Mesendoderm (in vitro differentiated cells): Measurements from ENCODE around the gene ANKMY1.

Experiments
- DNase-seq: peaks from one replicate; pipeline ENCODE4 v3.0.0; 2013
- H2AK5ac ChIP-seq: 2 replicates; pipeline ENCODE4 v1.6.1; 2013; ENCODE audit warnings: low read length, inconsistent platforms
- H2BK120ac ChIP-seq: 2 replicates; pipeline ENCODE4 v1.6.1; 2013; ENCODE audit warnings: low read depth, mild to moderate bottlenecking, low read length, moderate library complexity, mixed read lengths
- H2BK15ac ChIP-seq: replicated peaks from 2 replicates; pipeline ENCODE4 v1.6.1; 2013; ENCODE audit warnings: low read depth, mild to moderate bottlenecking, moderate library complexity
- H2BK5ac ChIP-seq: 2 replicates; pipeline ENCODE4 v1.6.1; 2013; ENCODE audit warnings: low read length, inconsistent platforms
- H3K18ac ChIP-seq: 2 replicates; pipeline ENCODE4 v1.6.1; 2013; ENCODE audit warnings: mild to moderate bottlenecking, low read length, mixed read lengths
- H3K23ac ChIP-seq: one replicate; pipeline ENCODE4 v1.6.1; 2013; ENCODE audit warnings: low read length
- H3K27ac ChIP-seq: 2 replicates; pipeline ENCODE4 v1.5.1; 2013; ENCODE audit warnings: low read depth, mild to moderate bottlenecking, inconsistent platforms, low read length, moderate library complexity
- H3K27me3 ChIP-seq: 2 replicates; pipeline ENCODE4 v1.6.1; 2013; ENCODE audit warnings: low read length, control low read depth, mild to moderate bottlenecking, inconsistent platforms; ENCODE audit not compliant: insufficient read depth, poor library complexity
- H3K36me3 ChIP-seq: 2 replicates; pipeline ENCODE4 v1.6.1; 2013; ENCODE audit warnings: low read length, inconsistent platforms; ENCODE audit not compliant: control insufficient read depth, insufficient read depth
- H3K4ac ChIP-seq: one replicate; pipeline ENCODE4 v1.6.1; 2013; ENCODE audit warnings: low read depth, mild to moderate bottlenecking, low read length, moderate library complexity
- H3K4me1 ChIP-seq: 2 replicates; pipeline ENCODE4 v1.6.1; 2013; ENCODE audit warnings: low read depth, low read length, inconsistent platforms; ENCODE audit not compliant: control insufficient read depth
- H3K4me2 ChIP-seq: 2 replicates; pipeline ENCODE4 v1.6.1; 2013; ENCODE audit warnings: low read length
- H3K4me3 ChIP-seq: 2 replicates; pipeline ENCODE4 v1.5.1; 2013; ENCODE audit warnings: mild to moderate bottlenecking, low read length
- H3K56ac ChIP-seq: one replicate; pipeline ENCODE4 v1.6.1; 2013; ENCODE audit warnings: low read length
- H3K79me1 ChIP-seq: 2 replicates; pipeline ENCODE4 v1.6.1; 2013; ENCODE audit warnings: low read length, inconsistent platforms
- H3K79me2 ChIP-seq: 2 replicates; pipeline ENCODE4 v1.6.1; 2013; ENCODE audit warnings: mild to moderate bottlenecking, low read length; ENCODE audit not compliant: control insufficient read depth, insufficient read depth
- H3K9ac ChIP-seq: 2 replicates; pipeline ENCODE4 v1.6.1; 2013; ENCODE audit warnings: low read length, inconsistent platforms
- H4K5ac ChIP-seq: one replicate; pipeline ENCODE4 v1.6.1; 2013; ENCODE audit warnings: low read length
- H4K8ac ChIP-seq: one replicate; pipeline ENCODE4 v1.6.1; 2013; ENCODE audit warnings: low read depth, mild to moderate bottlenecking, control low read depth, low read length, moderate library complexity
- WGBS: extraction: QIAGEN DNeasy Blood & Tissue Kit; methylation state at CpG from one replicate; pipeline ENCODE4 v1.1.7; 2013; ENCODE audit warnings: low lambda C conversion rate, missing lambda C conversion rate; ENCODE audit not compliant: insufficient coverage; ENCODE audit errors: extremely low coverage; 5-methylcytosine and 5-hydroxymethylcytosine counted together

ANKMY1 gene

DNA sequence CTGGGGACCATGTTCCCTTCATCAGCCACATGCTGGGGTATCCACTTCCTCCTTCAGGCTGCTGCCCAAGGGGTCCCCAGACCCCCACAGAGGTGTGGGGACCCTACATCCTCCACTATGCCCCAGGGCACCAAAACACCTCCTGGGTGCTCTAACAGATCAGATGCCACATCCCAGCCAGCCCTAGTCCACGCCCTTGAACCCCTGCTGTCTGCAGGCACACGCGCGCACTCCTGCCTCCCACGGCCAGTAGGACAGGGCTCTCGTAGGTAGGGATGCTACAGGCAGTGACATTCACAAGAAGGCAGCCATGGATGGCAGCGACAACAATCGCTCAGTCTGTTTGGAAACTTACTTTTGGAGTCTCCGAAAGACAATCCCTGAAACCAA, 125.4 kb downstream of the ANKMY1 start:
- Histone ChIP-seq H3K27me3 (peaks cover 4% of the 10 kb centered on the region), H3K79me1 (no peaks in the 10 kb centered on the region), H3K9ac (no peak overlapping the region), H3K4ac (no peak overlapping the region), H4K5ac (no peak overlapping the region), H3K18ac (no peak overlapping the region), H3K4me1 (peaks cover 1% of the 10 kb centered on the region), H3K27ac (no peak overlapping the region), H3K36me3 (no peaks in the 10 kb centered on the region), H3K56ac (no peak overlapping the region), H3K4me2 (no peak overlapping the region), H2BK120ac (no peak overlapping the region), H4K8ac (no peak overlapping the region), H3K79me2 (no peaks in the 10 kb centered on the region), H3K4me3 (no peak overlapping the region), H2BK5ac (no peak overlapping the region), H2AK5ac (no peak overlapping the region), H3K23ac (no peak overlapping the region), H2BK15ac (no peak overlapping the region)
- WGBS = no CpG with 5 or more reads among the region's 9 CpGs
- no peak for DNase-seq

DNA sequence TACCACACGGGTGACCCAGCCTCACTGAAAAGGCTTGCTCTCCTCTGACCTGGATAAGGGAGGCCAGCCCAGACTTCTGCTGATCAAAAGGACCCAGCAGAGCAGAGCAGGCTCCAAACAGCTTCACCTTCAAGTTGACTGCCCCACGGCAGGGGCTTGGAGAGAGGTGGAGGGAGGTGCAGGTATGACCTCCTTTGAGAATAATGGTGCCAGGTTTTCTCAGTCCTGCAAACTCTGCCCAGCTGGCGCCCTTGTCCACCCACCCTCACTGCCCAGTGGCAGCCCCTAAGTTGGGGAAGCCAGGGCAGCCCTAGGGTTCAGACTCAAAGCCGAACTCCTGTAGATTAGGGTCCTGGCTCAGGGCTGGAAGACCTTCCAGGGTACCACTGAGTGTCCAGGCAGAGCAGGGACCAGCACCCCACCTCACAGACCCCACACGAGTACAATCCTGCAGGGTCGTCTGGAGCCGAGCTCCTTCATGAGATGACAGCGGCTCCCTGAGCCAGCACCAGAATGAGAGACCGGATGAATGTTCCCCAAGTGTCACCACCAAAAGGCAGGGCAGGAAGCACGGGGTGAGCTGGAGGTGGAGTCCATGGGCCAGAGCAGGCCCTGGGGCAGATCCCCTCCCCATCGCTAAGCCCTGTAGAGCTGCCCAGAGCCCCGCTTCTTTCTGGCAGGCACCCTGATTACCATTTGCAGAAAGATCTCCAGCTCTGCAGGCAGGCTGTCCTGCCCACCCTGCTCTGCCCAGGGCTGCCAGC, 125.9 kb downstream of the ANKMY1 start:
- no peaks in the 10 kb centered on the region for H3K36me3 ChIP-seq
- H3K4me3 ChIP-seq = no peak overlapping the region
- WGBS = no CpG with 5 or more reads among the region's 12 CpGs
- H4K5ac ChIP-seq = no peak overlapping the region
- H3K56ac ChIP-seq = no peak overlapping the region
- no peak overlapping the region for H2BK15ac ChIP-seq
- no peaks in the 10 kb centered on the region for H3K79me2 ChIP-seq
- no peak for DNase-seq
- H3K23ac ChIP-seq = no peak overlapping the region
- H3K27ac ChIP-seq = no peak overlapping the region
- no peaks in the 10 kb centered on the region for H3K79me1 ChIP-seq
- no peaks in the 10 kb centered on the region for H3K4me1 ChIP-seq
- no peak overlapping the region for H3K18ac ChIP-seq
- peaks cover under 1% of the 10 kb centered on the region for H3K27me3 ChIP-seq
- H2AK5ac ChIP-seq = no peak overlapping the region
- H2BK5ac ChIP-seq = no peak overlapping the region
- H3K4me2 ChIP-seq = no peak overlapping the region
- H3K4ac ChIP-seq = no peak overlapping the region
- no peak overlapping the region for H4K8ac ChIP-seq
- H3K9ac ChIP-seq = no peak overlapping the region
- H2BK120ac ChIP-seq = no peak overlapping the region

- no CpG with 5 or more reads among the region's 3 CpGs for WGBS
- H3K18ac ChIP-seq = no peak overlapping the region
Observed at GRCh38 chr2:240431271-240431660, 126.5 kb downstream of the ANKMY1 start.

DNA sequence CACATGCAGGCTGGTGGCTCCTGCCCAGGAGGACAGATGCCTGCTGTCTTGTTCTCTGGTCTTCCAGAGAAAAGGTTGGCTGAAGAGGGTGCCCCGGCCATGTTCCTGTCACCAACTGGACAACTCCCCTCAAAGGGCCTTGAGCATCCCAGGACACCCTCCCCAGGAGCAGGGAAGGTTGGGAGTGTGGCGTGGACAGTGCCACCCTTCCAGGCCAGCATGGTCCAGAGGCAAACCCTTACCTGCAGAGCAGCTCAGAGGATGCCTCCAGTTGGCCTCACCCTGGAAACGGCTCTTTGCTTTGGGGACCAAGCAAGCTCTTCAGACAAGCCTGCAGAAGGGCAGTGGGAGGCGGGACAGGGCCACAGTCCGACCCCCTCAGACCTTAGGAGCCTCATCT, 127.2 kb downstream of the ANKMY1 start:
- no CpG with 5 or more reads among the region's 5 CpGs for WGBS
- Histone ChIP-seq H3K4me1 (no peaks in the 10 kb centered on the region), H4K5ac (no peak overlapping the region), H3K27me3 (no peaks in the 10 kb centered on the region), H3K27ac (no peak overlapping the region), H3K36me3 (no peaks in the 10 kb centered on the region), H3K79me1 (no peaks in the 10 kb centered on the region), H3K9ac (no peak overlapping the region), H2AK5ac (no peak overlapping the region), H3K4me2 (no peak overlapping the region), H3K79me2 (no peaks in the 10 kb centered on the region), H3K56ac (no peak overlapping the region), H3K23ac (no peak overlapping the region), H2BK15ac (no peak overlapping the region), H3K18ac (no peak overlapping the region), H3K4me3 (no peak overlapping the region), H4K8ac (no peak overlapping the region), H2BK5ac (no peak overlapping the region), H3K4ac (no peak overlapping the region), H2BK120ac (no peak overlapping the region)
- DNase-seq = no peak

More at GRCh38 chr2:240431271-240431660, 126.5 kb downstream of the ANKMY1 start:
- H2BK5ac ChIP-seq = no peak overlapping the region
- no peak overlapping the region for H2BK120ac ChIP-seq
- no peak for DNase-seq
- H3K4me3 ChIP-seq = no peak overlapping the region
- H3K4me2 ChIP-seq = no peak overlapping the region
- H3K4ac ChIP-seq = no peak overlapping the region
- H3K4me1 ChIP-seq = no peaks in the 10 kb centered on the region
- no peak overlapping the region for H3K56ac ChIP-seq
- H4K8ac ChIP-seq = no peak overlapping the region
- H3K27me3 ChIP-seq = no peaks in the 10 kb centered on the region
- no peaks in the 10 kb centered on the region for H3K36me3 ChIP-seq
- H3K27ac ChIP-seq = no peak overlapping the region
- H3K79me2 ChIP-seq = no peaks in the 10 kb centered on the region
- H2AK5ac ChIP-seq = no peak overlapping the region
- no peaks in the 10 kb centered on the region for H3K79me1 ChIP-seq
- no peak overlapping the region for H3K9ac ChIP-seq
- no peak overlapping the region for H3K23ac ChIP-seq
- H2BK15ac ChIP-seq = no peak overlapping the region
- no peak overlapping the region for H4K5ac ChIP-seq

- DNase-seq = no peak
- WGBS = no CpG with 5 or more reads among the region's 14 CpGs
Observed at GRCh38 chr2:240429872-240430491, 127.8 kb downstream of the ANKMY1 start.

More at GRCh38 chr2:240429872-240430491, 127.8 kb downstream of the ANKMY1 start:
- Histone ChIP-seq H3K9ac (no peak overlapping the region), H3K27ac (no peak overlapping the region), H2BK120ac (no peak overlapping the region), H3K23ac (no peak overlapping the region), H3K4ac (no peak overlapping the region), H3K4me1 (no peaks in the 10 kb centered on the region), H3K4me3 (no peak overlapping the region), H2BK15ac (no peak overlapping the region), H3K79me1 (no peaks in the 10 kb centered on the region), H3K4me2 (no peak overlapping the region), H2BK5ac (no peak overlapping the region), H4K5ac (no peak overlapping the region), H4K8ac (no peak overlapping the region), H2AK5ac (no peak overlapping the region), H3K18ac (no peak overlapping the region), H3K79me2 (no peaks in the 10 kb centered on the region), H3K56ac (no peak overlapping the region), H3K36me3 (no peaks in the 10 kb centered on the region), H3K27me3 (no peaks in the 10 kb centered on the region)
